Thoracic aorta (tissue), 2 donors: ENCODE data around the gene PHF14. TPM values are rescaled to one million over a fixed set of nuclear protein-coding genes. Genes with fewer than 3 reads are reported as not detected.
A peak's percentile ranks its signal among the peaks of the same experiment; 100 is the strongest.

Experiments
- ATAC-seq: fragments of 150-250 bp; one replicate; pipeline ENCODE4 v1.8.0; 2017; ENCODE audit warnings: low read depth; ENCODE audit not compliant: insufficient number of reproducible peaks, low FRiP score
- DNase-seq: peaks from one replicate; pipeline ENCODE4 v3.0.0-alpha.2; 2020; ENCODE audit warnings: low spot score
- H3K27ac ChIP-seq, 2 donors: fragments of 200-600 bp; sonication (generic); 1 replicate in 1 of 2; 2 replicates in 1 of 2; pipeline ENCODE4 v1.5.1; 2016; ENCODE audit warnings: mild to moderate bottlenecking in 2 of 2, moderate library complexity in 2 of 2
- H3K27me3 ChIP-seq: fragments of 200-600 bp; sonication (generic); replicated peaks from 2 replicates; pipeline ENCODE4 v1.6.0; 2016; ENCODE audit warnings: mild to moderate bottlenecking; ENCODE audit not compliant: insufficient read depth
- H3K36me3 ChIP-seq: fragments of 200-600 bp; sonication (generic); one replicate; pipeline ENCODE4 v1.5.1; 2016
- H3K4me1 ChIP-seq, 2 donors: fragments of 200-600 bp; sonication (generic); 1 replicate in 1 of 2; 2 replicates in 1 of 2; pipeline versions ENCODE4 v1.5.1 to v1.6.0; 2016; ENCODE audit warnings: low read depth in 2 of 2, mild to moderate bottlenecking in 1 of 2; ENCODE audit not compliant: control insufficient read depth in 1 of 2
- H3K4me3 ChIP-seq: fragments of 200-600 bp; sonication (generic); 2 replicates; pipeline ENCODE4 v1.5.1; 2016; ENCODE audit warnings: mild to moderate bottlenecking
- H3K9me3 ChIP-seq: fragments of 200-600 bp; sonication (generic); 2 replicates; pipeline ENCODE4 v1.5.1; 2016
- CTCF ChIP-seq: fragments of 200-600 bp; sonication (generic); IDR thresholded peaks from one replicate; pipeline ENCODE4 v1.5.1; 2019; ENCODE audit warnings: antibody characterized with exemption
- total RNA-seq, 2 donors: library from RNA; depleted of rRNA; stranded (reverse); fragments of >200 nt; gene quantifications; one replicate each; pipeline versions ENCODE4 v1.1.0 to v1.2.3, GENCODE V29; 2016

Gene PHF14
- total RNA-seq, 2 donors from 2014 or later = 26.5 to 46.1 TPM

- TF ChIP-seq CTCF = no peak
- H3K4me1 ChIP-seq = peaks cover 32 to 61% of the 10 kb centered on the region in 2 donors
- H3K27ac ChIP-seq = peak overlapping the region; percentile 88 to 92
- no peaks in the 10 kb centered on the region for H3K27me3 ChIP-seq
- H3K4me3 ChIP-seq = peak overlapping the region; percentile 48
- ATAC-seq (no peak), DNase-seq (no peak)
- no peaks in the 10 kb centered on the region for H3K9me3 ChIP-seq
- H3K36me3 ChIP-seq = peaks cover 21% of the 10 kb centered on the region
Measured at GRCh38 chr7:10934292-10934691, 39.4 kb upstream of the PHF14 start.

- H3K4me3 ChIP-seq = peak overlapping the region; percentile 93
- H3K4me1 ChIP-seq = peaks cover 29 to 46% of the 10 kb centered on the region in 2 donors
- no peak for TF ChIP-seq CTCF
- no peaks in the 10 kb centered on the region for H3K27me3 ChIP-seq
- H3K9me3 ChIP-seq = no peaks in the 10 kb centered on the region
- DNase-seq = no peak
- H3K36me3 ChIP-seq = peaks cover 14% of the 10 kb centered on the region
- peak; percentile 17 for ATAC-seq
- H3K27ac ChIP-seq = peak overlapping the region; percentile 89 to 92
Measured at GRCh38 chr7:10939237-10939910, 34.3 kb upstream of the PHF14 start.

GRCh38 chr7:10939911-10940703 lies 33.6 kb upstream of the PHF14 start:
- ATAC-seq (peak; percentile 96), DNase-seq (peak; percentile 75)
- Histone ChIP-seq H3K9me3 (no peaks in the 10 kb centered on the region), H3K4me3 (peak overlapping the region; percentile 93), H3K27me3 (no peaks in the 10 kb centered on the region), H3K36me3 (peaks cover 14% of the 10 kb centered on the region), H3K4me1 (peaks cover 24 to 39% of the 10 kb centered on the region in 2 donors), H3K27ac (peak overlapping the region; percentile 89 to 92)
- TF ChIP-seq CTCF = no peak

- peak overlapping the region; percentile 93 for H3K4me3 ChIP-seq
- ATAC-seq = no peak
Measured at GRCh38 chr7:10940704-10941355, 32.8 kb upstream of the PHF14 start.

More at GRCh38 chr7:10940704-10941355, 32.8 kb upstream of the PHF14 start:
- Histone ChIP-seq H3K36me3 (peaks cover 11% of the 10 kb centered on the region), H3K9me3 (no peaks in the 10 kb centered on the region), H3K27ac (peak overlapping the region; percentile 89 to 92), H3K4me1 (peaks cover 19 to 32% of the 10 kb centered on the region in 2 donors), H3K27me3 (no peaks in the 10 kb centered on the region)
- TF ChIP-seq CTCF = no peak
- DNase-seq = no peak
